ENCODE measurements around the gene HES1.

DNA sequence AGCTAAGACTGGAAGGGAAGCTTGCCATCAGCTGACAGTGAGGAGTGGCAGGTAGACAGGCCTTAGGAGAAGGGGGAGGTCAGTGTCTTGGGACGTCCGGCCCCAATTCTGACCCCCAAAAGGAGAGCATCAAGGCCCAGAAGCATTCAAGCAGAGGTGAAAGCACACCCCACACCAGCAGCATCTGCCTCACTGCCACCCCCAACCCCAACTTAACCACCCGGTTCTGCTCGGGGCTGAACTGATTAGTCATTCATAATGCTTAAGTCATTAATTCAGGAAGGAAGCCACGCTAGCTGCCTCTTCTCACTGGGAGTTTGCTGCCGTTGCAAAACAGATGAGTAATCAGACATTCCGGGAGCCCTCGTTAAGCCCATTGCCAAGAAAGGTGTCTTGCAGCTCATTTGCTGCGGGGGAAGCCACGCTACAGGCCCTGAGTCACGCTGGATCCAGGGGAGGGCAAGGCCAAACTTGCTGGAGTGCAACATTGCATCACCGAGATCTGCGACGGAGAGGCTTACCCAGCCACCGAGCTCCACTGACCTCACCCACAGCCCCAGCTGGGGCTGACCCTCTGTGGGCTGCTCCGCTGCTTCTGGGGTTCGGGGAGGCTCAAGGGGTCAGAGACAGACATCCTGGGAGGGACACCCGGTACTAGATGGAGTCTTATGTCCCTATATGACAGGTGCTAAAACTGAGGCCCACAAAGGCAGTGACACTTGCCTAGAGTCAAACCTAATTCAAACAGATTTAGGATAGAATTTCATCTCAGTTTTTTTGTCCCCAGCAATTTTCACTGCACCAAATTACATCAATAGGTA, 46.4 kb upstream of the HES1 start:
- TF ChIP-seq, protein P1, sequence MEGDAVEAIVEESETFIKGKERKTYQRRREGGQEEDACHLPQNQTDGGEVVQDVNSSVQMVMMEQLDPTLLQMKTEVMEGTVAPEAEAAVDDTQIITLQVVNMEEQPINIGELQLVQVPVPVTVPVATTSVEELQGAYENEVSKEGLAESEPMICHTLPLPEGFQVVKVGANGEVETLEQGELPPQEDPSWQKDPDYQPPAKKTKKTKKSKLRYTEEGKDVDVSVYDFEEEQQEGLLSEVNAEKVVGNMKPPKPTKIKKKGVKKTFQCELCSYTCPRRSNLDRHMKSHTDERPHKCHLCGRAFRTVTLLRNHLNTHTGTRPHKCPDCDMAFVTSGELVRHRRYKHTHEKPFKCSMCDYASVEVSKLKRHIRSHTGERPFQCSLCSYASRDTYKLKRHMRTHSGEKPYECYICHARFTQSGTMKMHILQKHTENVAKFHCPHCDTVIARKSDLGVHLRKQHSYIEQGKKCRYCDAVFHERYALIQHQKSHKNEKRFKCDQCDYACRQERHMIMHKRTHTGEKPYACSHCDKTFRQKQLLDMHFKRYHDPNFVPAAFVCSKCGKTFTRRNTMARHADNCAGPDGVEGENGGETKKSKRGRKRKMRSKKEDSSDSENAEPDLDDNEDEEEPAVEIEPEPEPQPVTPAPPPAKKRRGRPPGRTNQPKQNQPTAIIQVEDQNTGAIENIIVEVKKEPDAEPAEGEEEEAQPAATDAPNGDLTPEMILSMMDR (IDR thresholded peaks at IDR 0.05; ENCODE audit: insufficient read depth, low read length, poor library complexity, severe bottlenecking) = no peak
- no peak for TF ChIP-seq EZH2phosphoT487 (conservative IDR thresholded peaks at IDR 0.05; ENCODE audit: low read length)

Data from SU-DHL-6 (cell line).